HL-60/S4 treated with phorbol 12-myristate 13-acetate at 8.2 ng/mL for 4 days and 3 days (cell line): ENCODE results near the gene ADGRL3.

ENCODE experiments used
- in situ Hi-C: fragments of 300-500 bp; cut with MboI; formaldehyde crosslinking; loops from 2 replicates; pipeline ENCODE4 v1.15.0; 2022; ENCODE audit warnings: low sequenced_read_pairs

Gene ADGRL3

GRCh38 chr4:61531188-61531587, 331.1 kb downstream of the ADGRL3 start:
- in situ Hi-C loops = no loop called here

DNA sequence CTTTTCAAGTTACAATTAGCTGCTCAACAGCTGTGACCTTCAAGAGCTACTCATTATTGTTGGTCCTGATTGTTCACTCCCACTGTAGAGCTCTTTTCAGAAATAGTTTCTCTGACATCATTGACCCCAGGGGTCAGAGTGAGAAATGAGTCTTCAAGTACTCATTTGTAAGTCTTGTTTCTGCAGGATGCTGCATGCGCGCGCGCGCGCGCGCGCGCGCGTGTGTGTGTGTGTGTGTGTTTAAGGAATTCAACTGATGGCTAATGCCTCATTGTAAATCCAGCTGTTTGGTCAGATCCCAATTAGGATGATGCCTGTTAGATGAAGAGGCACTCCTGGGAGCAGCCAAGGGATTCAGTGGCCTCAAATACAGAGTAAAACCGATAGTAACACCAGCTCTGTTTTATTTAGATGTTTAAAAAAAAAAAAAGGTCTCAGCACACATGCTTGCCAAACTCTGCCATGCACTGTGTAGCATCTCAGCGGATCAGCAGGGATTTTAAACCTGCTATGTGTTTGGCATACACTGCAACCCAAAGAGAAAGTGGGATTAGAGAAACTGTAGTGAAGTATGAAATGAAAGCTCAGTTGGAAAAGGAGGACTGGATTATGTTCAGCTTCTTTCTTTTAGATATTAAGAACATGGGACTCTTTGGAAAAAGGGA, 332.3 kb downstream of the ADGRL3 start:
- in situ Hi-C loops = no loop called here

DNA sequence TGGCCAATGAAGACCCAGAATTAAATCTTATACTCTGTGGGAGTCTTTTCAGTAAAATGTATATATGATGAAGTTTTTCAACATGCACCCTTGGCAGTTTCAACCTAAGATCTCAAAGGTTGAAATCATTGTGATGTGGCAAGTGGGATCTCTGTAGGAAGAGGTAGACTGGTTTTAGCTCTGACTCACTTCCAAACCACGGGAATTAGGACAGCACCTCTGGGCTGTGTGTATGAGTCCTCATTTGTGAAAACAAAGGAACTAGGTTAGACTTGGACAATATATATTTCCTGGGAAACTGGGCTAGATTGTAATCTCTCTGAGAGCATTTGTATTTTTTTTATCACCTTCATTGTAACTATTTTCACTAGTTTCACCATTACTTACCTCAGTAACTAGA, 333.0 kb downstream of the ADGRL3 start:
- in situ Hi-C loops = no loop called here

DNA sequence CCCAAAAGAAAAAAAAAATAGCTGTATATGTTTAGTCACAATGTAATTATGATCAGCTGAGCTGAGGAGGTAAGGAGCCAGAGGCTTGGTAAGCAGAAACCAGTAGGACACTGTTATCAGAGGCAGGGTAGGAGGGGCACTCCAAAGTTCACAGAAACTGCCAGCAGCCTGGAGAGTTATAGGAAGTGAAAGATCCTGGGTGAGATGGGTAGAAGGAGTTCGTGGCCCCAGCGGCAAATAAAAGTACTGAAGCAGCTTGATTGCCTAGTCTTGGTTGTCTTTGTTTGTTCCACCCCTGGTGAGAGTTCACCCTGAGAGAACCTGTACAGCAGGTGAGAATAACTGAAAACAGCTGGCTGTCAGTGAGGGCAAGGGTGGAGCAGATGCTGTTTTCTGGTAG, 340.8 kb downstream of the ADGRL3 start:
- in situ Hi-C loops = no loop called here

DNA sequence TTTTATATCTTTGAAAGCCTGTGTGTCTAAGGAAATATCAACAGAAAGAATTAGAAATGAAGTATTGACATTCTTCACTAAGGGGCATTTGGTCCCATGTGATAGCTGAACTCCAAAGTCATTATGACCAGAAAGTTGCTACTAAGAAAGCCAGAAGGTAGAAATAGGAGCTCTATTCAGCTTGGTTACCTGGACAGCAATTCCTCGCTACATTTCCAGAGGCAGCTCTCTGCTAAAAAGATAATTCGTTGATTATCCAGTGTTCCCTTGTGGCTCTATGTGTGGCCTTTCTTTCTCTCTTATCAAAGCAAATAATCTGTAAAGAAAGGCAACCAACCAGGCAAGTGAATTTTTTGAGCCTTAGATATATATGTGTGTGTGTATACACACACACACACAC, 341.3 kb downstream of the ADGRL3 start:
- in situ Hi-C loops = no loop called here

GRCh38 chr4:61543976-61544375, 343.9 kb downstream of the ADGRL3 start:
- in situ Hi-C loops = no loop called here

DNA sequence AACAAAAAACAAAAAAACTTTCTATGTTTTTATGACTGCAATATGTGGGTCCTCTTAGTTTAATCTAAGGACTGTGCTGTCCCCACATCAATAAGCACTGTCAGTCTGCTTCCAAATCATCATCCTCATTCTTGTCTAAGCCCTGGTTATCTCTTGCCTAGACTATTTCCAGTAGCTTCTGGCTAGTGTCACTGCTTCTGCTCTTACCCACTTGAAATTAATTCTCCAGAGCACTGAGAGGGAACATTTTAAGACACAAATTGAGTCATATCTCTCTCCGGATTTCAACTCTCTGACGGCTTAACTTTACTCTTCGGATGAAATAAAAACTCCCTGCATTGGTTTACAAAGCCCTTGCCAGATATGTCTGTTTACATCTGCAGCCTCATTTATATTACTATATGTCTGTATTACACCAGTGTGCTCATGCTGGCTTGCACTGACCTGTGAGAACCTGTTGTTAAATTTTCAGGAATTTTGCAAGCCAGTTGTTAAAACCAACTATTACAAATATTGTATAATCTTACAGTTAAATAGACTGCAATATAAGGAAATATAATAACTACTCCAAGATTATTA, 345.9 kb downstream of the ADGRL3 start:
- in situ Hi-C loops = no loop called here

GRCh38 chr4:61549336-61549735, 349.2 kb downstream of the ADGRL3 start:
- in situ Hi-C loops = no loop called here

- in situ Hi-C loops = no loop called here
Measured at GRCh38 chr4:61553557-61554125, 353.5 kb downstream of the ADGRL3 start.

DNA sequence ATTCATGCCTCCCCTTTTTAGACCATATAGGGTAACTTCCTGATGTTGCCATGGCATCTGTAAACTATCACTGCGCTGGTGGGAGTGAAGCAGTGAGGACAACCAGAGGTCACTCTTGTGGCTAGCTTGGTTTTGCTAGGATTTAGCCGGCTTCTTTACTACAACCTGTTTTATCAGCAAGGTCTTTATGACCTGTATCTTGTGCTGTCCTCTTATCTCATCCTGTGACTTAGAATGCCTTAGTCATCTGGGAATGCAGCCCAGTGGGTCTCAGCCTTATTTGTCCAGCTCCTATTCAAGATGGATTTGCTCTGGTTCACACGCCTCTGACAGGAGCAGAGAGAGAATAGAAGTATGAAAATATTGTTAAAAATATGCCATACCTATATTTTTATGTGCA, 355.7 kb downstream of the ADGRL3 start:
- in situ Hi-C loops = no loop called here

DNA sequence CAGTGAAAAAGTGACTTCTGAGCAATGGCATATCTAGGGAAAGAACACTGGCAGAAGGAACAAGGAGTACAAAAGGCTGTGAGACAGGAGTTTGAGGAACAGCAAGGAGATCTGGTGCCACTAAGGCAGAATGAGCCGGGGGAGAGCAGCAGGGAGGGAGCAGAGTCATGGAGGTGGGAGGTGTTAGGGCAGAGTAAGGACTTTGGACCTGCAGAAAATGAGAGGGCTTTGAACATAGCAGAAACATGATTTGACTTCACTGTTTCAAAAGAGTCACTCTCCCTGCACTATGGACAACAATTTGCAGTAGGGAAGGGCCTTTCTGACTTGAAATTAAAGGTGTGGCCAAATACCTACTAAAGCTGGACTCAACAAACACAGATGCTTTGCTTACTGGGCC, 356.2 kb downstream of the ADGRL3 start:
- in situ Hi-C loops = no loop called here

DNA sequence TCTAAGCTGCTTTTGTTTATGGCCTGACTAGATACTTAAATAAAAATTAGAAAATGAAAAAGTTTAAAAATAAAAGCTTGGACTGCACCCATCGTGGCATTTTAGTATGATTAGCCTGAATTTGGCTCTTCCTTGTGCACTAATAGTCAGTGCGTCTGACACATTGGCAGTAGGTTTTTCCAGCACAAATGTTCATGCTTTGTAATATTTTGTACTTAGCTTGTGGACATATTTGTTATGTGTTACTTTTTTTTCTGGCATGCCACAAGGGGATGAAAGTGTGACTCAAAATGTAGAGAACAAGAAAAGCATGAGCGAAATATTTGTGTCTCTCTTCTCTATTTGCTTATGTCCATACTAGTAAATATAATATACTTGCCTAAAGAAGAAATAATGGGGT, 359.3 kb downstream of the ADGRL3 start:
- in situ Hi-C loops = no loop called here

GRCh38 chr4:61561028-61561427, 360.9 kb downstream of the ADGRL3 start:
- in situ Hi-C loops = no loop called here

GRCh38 chr4:61571761-61572559, 371.8 kb downstream of the ADGRL3 start:
- in situ Hi-C loops = no loop called here

- in situ Hi-C loops = no loop called here
Measured at GRCh38 chr4:61575796-61576195, 375.7 kb downstream of the ADGRL3 start.

- in situ Hi-C loops = no loop called here
Measured at GRCh38 chr4:61579786-61580185, 379.7 kb downstream of the ADGRL3 start.

DNA sequence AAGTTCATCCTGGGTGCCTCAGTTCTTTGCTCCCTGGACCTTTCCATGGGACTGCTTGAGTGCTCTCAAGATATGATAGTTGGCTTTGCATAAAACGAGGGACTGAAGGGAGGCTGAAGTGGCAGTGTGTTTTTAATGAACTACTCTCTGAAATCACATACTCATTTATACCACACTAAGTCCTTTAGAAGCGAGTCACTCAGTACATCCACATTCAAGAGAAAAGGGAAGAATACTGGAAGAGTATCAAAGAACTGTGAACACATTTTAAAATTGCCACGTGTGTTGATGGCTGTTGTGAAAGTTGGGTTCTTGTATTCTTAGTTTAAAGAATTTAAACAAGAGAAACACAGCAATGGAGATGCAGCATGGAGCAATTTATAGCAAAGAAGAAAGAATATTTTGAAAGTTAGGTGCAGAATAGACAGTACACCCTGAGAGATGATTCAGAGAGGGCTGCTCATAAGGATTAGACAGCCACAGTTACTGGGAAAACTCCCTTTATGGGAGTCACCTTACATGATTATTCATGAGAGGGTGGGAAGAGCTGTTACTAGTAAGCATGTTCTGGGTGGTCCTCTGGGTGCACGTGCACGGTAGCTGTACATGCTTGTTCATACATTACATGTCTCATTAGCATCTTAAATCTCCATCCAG, 380.7 kb downstream of the ADGRL3 start:
- in situ Hi-C loops = no loop called here

DNA sequence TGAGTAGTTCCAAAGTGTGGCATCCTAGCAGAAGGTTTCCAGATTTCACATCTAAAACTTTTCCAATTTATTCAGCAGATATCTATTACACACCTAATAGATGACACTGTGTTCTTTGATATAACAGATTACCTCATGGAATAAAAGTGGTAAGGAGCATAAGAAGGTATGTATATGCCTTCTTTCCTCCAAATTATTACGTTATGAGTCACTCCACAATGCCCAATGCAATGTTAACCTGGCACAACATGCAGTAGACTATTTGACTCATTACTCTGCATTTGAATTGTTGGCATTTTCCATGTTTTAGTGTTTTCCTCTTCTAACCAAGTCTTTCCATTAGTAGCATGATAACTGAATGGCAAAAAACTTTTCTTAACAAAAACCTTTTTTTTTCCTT, 383.6 kb downstream of the ADGRL3 start:
- in situ Hi-C loops = no loop called here

DNA sequence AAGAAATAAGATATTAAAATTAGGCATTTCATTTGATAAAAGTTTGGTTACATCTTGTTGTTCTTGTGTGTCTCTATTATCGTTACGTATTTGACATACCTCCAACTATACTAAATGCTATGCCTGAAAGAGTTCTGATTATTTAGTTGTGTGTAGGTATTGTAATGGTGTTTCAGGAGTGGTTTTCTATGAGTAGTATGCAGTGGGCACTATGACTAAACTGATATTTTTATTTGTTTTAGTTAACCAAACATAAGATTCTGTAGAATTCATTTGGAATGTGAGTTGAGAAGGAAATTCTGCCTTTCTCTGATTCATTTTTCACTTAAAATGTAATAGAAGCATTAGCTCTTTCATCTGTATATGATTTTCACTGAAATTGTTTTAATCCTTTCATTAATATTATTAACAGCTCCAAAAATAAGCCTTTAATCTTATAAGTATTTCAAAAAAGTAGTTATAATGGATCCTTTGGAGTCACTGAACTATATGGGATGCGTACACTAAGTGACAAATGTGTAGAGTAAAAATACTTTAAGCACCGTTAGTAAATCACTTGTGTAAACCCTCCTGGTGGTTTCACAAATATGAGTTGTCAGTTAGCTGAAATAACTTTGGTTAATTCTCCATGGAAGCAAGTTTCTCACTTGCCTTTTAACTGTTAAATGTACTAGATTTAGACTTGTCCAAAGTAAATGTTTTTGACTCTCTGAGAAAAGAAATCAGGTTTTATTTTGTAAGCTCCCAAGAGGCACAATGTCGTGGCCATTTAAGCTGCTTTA, 388.7 kb downstream of the ADGRL3 start:
- in situ Hi-C loops = no loop called here

GRCh38 chr4:61590881-61591280, 390.8 kb downstream of the ADGRL3 start:
- in situ Hi-C loops = no loop called here
